Esophagus muscularis mucosa (tissue), 4 donors: ENCODE data around the gene ZNF638. TPM values are rescaled to one million over a fixed set of nuclear protein-coding genes. Genes with fewer than 3 reads are reported as not detected.
A peak's percentile ranks its signal among the peaks of the same experiment; 100 is the strongest.

Source experiments
- DNase-seq: peaks from one replicate; pipeline ENCODE4 v3.0.0-alpha.2; 2017; ENCODE audit errors: extremely low spot score
- H3K27ac ChIP-seq, 4 donors: fragments of 200-600 bp; sonication (generic); replicated peaks in 1 of 4; 1 replicate in 3 of 4; 2 replicates in 1 of 4; pipeline ENCODE4 v1.5.1; 2016 to 2019; ENCODE audit warnings: mild to moderate bottlenecking in 1 of 4
- H3K27me3 ChIP-seq, 4 donors: fragments of 200-600 bp; sonication (generic); one replicate each; pipeline versions ENCODE4 v1.5.1 to v1.6.0; 2016 to 2019
- H3K36me3 ChIP-seq, 4 donors: fragments of 200-600 bp; sonication (generic); one replicate each; pipeline ENCODE4 v1.5.1; 2016 to 2019
- H3K4me1 ChIP-seq, 4 donors: fragments of 200-600 bp; sonication (generic); one replicate each; pipeline ENCODE4 v1.5.1; 2016 to 2019
- H3K4me3 ChIP-seq, 4 donors: fragments of 200-600 bp; sonication (generic); 1 replicate in 2 of 4; 2 replicates in 2 of 4; pipeline ENCODE4 v1.5.1; 2016 to 2019; ENCODE audit warnings: mild to moderate bottlenecking in 4 of 4, moderate library complexity in 1 of 4
- H3K9me3 ChIP-seq, 4 donors: fragments of 200-600 bp; sonication (generic); 1 replicate in 3 of 4; 2 replicates in 1 of 4; pipeline ENCODE4 v1.5.1; 2016 to 2019
- EP300 ChIP-seq: sonication (generic); formaldehyde crosslinking; IDR thresholded peaks from one replicate; pipeline ENCODE4 v1.6.1; 2017; ENCODE audit warnings: antibody characterized with exemption
- POLR2A ChIP-seq: fragments of 450-650 bp; IDR thresholded peaks from one replicate; pipeline ENCODE4 v1.6.1; 2017; ENCODE audit warnings: antibody characterized with exemption, moderate library complexity, mild to moderate bottlenecking, low read depth
- POLR2AphosphoS5 ChIP-seq, 2 donors: sonication (generic); formaldehyde crosslinking; IDR thresholded peaks; one replicate each; pipeline ENCODE4 v1.6.1; 2017; ENCODE audit warnings: antibody characterized with exemption in 2 of 2
- WGBS: methylation state at CpG from one replicate; pipeline ENCODE4 v1.1.5; 2018; 5-methylcytosine and 5-hydroxymethylcytosine counted together
- intact Hi-C: fragments of 100-400 bp; cut with DNase I; formaldehyde crosslinking; loops from one replicate; pipeline ENCODE4 v1.15.1; 2023
- total RNA-seq, 4 donors: library from RNA; depleted of rRNA; stranded (reverse); fragments of >200 nt; gene quantifications; one replicate each; pipeline versions ENCODE4 v1.1.0 to v1.2.1, GENCODE V29; 2016
- TF ChIP-seq, protein P1 (sequence below), 3 experiments: fragments of 200-600 bp in 2 of 3; fragments of 450-650 bp in 1 of 3; sonication (generic) in 2 of 3; IDR thresholded peaks; one replicate each; pipeline ENCODE4 v1.5.1; 2017 to 2019; ENCODE audit warnings: antibody characterized with exemption in 3 of 3, mild to moderate bottlenecking in 2 of 3, moderate library complexity in 1 of 3

The ZNF638 gene
- total RNA-seq, 4 donors from 2014 or later = 77.1 to 132 (median 86.4) TPM

DNA sequence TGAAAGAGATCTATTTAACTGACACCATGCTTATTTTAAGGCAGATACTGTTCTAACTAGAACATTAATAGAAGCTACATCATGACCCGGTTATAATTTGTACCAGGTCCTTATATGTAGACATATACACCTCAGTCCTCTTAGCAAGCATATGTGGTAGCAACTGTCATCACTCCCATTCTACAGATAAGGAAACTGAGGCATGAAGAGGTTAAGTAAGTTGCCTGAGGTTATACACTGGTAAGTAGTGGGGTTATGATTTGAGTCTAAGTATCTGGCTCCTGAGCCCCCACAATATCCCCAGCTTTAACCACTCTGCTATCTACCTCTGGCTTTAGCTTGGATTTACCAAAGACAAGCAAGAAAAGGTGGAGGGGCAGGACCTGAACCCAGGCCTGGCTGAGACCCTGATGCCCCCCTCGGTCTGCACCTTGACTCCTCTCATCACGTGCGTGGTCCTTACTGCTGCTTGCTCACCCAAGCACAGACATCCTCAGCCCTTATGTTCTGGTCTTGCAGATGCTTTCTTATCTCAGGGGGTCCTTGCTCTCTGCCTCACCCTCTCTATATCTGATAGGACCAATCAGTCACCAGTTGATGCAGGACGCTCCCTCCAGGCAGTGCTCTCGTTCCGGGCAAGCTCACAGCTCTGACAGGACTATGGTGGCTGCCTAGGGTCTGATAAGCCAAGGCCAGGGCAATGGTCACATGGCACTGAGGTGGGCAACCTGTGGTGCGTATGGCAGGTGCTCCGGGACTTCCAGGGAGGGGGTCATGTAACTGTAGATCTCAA lies 125.7 kb downstream of the ZNF638 start:
- 93% methylated on average over 9 of the region's 9 CpGs for WGBS
- H3K27ac ChIP-seq = peak overlapping the region; percentile 82 to 89 (median 85)
- no peak overlapping the region for H3K4me3 ChIP-seq
- H3K9me3 ChIP-seq = no peaks in the 10 kb centered on the region
- H3K27me3 ChIP-seq = no peaks in the 10 kb centered on the region
- H3K4me1 ChIP-seq = peaks cover 84 to 94% (median 90%) of the 10 kb centered on the region in 4 donors
- DNase-seq = peak; percentile 89
- TF ChIP-seq POLR2A (no peak), EP300 (no peak), POLR2AphosphoS5 (IDR thresholded peaks at IDR 0.05) (no peak)
- TF ChIP-seq, protein P1, sequence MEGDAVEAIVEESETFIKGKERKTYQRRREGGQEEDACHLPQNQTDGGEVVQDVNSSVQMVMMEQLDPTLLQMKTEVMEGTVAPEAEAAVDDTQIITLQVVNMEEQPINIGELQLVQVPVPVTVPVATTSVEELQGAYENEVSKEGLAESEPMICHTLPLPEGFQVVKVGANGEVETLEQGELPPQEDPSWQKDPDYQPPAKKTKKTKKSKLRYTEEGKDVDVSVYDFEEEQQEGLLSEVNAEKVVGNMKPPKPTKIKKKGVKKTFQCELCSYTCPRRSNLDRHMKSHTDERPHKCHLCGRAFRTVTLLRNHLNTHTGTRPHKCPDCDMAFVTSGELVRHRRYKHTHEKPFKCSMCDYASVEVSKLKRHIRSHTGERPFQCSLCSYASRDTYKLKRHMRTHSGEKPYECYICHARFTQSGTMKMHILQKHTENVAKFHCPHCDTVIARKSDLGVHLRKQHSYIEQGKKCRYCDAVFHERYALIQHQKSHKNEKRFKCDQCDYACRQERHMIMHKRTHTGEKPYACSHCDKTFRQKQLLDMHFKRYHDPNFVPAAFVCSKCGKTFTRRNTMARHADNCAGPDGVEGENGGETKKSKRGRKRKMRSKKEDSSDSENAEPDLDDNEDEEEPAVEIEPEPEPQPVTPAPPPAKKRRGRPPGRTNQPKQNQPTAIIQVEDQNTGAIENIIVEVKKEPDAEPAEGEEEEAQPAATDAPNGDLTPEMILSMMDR (IDR thresholded peaks at IDR 0.05) = no peak
- no peaks in the 10 kb centered on the region for H3K36me3 ChIP-seq
- intact Hi-C loops = no loop called here

DNA sequence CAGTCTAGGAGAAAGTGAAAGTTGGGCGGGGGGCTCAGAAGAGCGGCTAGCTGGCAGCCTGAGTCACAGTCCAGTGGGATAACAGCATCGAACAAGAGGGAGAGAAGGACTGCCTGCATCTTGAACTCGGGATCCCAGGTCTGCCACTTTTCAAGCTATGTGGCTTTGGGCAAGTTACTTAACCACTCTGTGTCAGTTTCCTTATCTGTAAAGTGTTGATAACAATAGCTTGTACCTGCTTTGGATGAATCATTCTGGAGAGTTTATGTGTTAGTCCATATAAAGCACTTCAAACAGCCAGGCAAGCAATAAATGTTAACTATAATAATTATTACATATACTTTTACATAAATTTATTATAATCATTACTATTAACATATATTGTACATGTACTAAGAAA lies 126.3 kb downstream of the ZNF638 start:
- Histone ChIP-seq H3K27me3 (no peaks in the 10 kb centered on the region), H3K4me1 (peaks cover 78 to 88% (median 85%) of the 10 kb centered on the region in 4 donors), H3K36me3 (no peaks in the 10 kb centered on the region), H3K9me3 (no peaks in the 10 kb centered on the region), H3K27ac (peak overlapping the region; percentile 72 to 89 (median 82)), H3K4me3 (no peak overlapping the region)
- WGBS = 94% methylated on average over 4 of the region's 4 CpGs
- TF ChIP-seq EP300 (no peak), POLR2AphosphoS5 (IDR thresholded peaks at IDR 0.05) (no peak), POLR2A (no peak)
- TF ChIP-seq, protein P1 (IDR thresholded peaks at IDR 0.05) = no peak
- intact Hi-C loops = no loop called here
- no peak for DNase-seq

DNA sequence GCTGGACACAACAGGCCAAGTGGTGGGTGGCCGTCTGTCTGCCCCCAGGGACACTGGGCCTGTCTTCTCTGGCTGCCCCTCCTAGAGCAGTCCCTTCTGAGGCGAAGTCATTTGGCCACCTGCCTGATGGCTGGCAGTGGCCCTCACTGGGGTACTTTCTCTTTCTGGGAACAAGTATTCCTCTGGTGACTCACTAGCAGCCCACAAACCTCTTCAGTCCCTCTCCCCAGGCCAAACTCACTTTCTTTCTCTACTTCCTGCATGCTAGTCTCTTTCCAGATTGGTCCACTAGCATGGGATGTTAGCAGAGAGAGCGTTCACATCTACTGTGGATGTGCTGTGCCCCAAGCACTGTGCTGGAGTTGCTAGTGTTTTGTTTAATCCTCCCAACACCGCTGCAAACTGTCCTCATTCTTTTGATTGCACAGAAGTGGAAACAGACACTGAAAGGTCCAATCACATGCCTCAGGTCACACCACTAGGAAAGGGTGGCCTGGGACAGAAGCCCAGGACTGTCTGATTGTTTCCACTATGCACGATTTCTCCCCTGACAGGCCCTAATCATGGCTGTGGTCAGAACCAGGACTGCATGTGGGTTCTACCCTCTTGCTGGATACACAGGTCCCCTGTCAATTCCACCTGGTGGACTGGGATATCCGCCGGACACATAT lies 127.0 kb downstream of the ZNF638 start:
- DNase-seq = peak; percentile 91
- WGBS = 58% methylated on average over 7 of the region's 7 CpGs
- TF ChIP-seq, protein P1 (IDR thresholded peaks at IDR 0.05) = no peak
- TF ChIP-seq POLR2A = no peak
- TF ChIP-seq EP300 = no peak
- TF ChIP-seq POLR2AphosphoS5 (IDR thresholded peaks at IDR 0.05) = peak in 1 of 2 donors; percentile 49
- H3K4me1 ChIP-seq = peaks cover 71 to 86% (median 82%) of the 10 kb centered on the region in 4 donors
- no peak overlapping the region for H3K4me3 ChIP-seq
- H3K27me3 ChIP-seq = no peaks in the 10 kb centered on the region
- H3K36me3 ChIP-seq = no peaks in the 10 kb centered on the region
- intact Hi-C loops = no loop called here
- H3K9me3 ChIP-seq = no peaks in the 10 kb centered on the region
- peak overlapping the region; percentile 72 to 89 (median 82) for H3K27ac ChIP-seq

DNA sequence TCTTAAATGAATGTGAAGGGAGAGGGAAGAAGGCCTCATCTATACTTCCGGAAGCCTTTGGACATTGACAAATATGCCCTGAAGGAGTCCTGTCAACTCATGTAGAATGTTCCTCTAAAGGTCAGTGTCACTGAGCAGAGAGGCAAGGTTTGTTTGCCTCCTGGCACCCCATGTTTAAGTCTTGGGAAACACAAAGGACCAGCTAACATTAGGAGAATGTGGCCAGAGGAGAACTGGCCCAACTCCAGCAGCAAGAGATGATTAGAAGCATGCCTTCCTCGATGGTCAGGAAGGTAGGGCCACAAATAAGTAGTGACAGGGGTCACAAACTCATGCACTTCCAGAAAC lies 127.5 kb downstream of the ZNF638 start:
- H3K27me3 ChIP-seq = no peaks in the 10 kb centered on the region
- H3K36me3 ChIP-seq = no peaks in the 10 kb centered on the region
- H3K4me1 ChIP-seq = peaks cover 66 to 84% (median 77%) of the 10 kb centered on the region in 4 donors
- DNase-seq = peak; percentile 82
- H3K4me3 ChIP-seq = no peak overlapping the region
- H3K27ac ChIP-seq = peak overlapping the region in 3 of 4 donors; percentile 82 to 89 (median 83)
- WGBS = 52% methylated on average over 2 of the region's 2 CpGs
- H3K9me3 ChIP-seq = no peaks in the 10 kb centered on the region
- no peak for TF ChIP-seq EP300
- TF ChIP-seq, protein P1 (IDR thresholded peaks at IDR 0.05) = no peak
- TF ChIP-seq POLR2A = no peak
- TF ChIP-seq POLR2AphosphoS5 (IDR thresholded peaks at IDR 0.05) = no peak
- intact Hi-C loops = no loop called here
